Measurements from ENCODE around the gene MAGI2.

Gene MAGI2

GRCh38 chr7:78718212-78718611 is 735.3 kb downstream of the MAGI2 start:
- DNase-seq (ENCODE audit: low read depth), result no peak

GRCh38 chr7:78716876-78717275 is 736.6 kb downstream of the MAGI2 start:
- DNase-seq (ENCODE audit: low read depth), result no peak

- DNase-seq (ENCODE audit: low read depth), result no peak
Observed at GRCh38 chr7:78714356-78714755, 739.1 kb downstream of the MAGI2 start.

GRCh38 chr7:78712111-78712510 is 741.4 kb downstream of the MAGI2 start:
- no peak for DNase-seq (ENCODE audit: low read depth)

GRCh38 chr7:78709658-78710057 is 743.8 kb downstream of the MAGI2 start:
- DNase-seq (ENCODE audit: low read depth), result no peak

GRCh38 chr7:78704504-78704903 is 749.0 kb downstream of the MAGI2 start:
- no peak for DNase-seq (ENCODE audit: low read depth)

- no peak for DNase-seq (ENCODE audit: low read depth)
Observed at GRCh38 chr7:78703391-78703790, 750.1 kb downstream of the MAGI2 start.

- no peak for DNase-seq (ENCODE audit: low read depth)
Observed at GRCh38 chr7:78702770-78703169, 750.7 kb downstream of the MAGI2 start.

GRCh38 chr7:78695826-78696225 is 757.6 kb downstream of the MAGI2 start:
- DNase-seq (ENCODE audit: low read depth), result no peak

GRCh38 chr7:78691584-78691983 is 761.9 kb downstream of the MAGI2 start:
- no peak for DNase-seq (ENCODE audit: low read depth)

- DNase-seq (ENCODE audit: low read depth), result no peak
Observed at GRCh38 chr7:78690174-78690573, 763.3 kb downstream of the MAGI2 start.

- DNase-seq (ENCODE audit: low read depth), result no peak
Observed at GRCh38 chr7:78688376-78688775, 765.1 kb downstream of the MAGI2 start.

- DNase-seq (ENCODE audit: low read depth), result no peak
Observed at GRCh38 chr7:78686189-78686588, 767.3 kb downstream of the MAGI2 start.

- DNase-seq (ENCODE audit: low read depth), result no peak
Observed at GRCh38 chr7:78684201-78684600, 769.3 kb downstream of the MAGI2 start.

- no peak for DNase-seq (ENCODE audit: low read depth)
Observed at GRCh38 chr7:78683566-78683965, 769.9 kb downstream of the MAGI2 start.

GRCh38 chr7:78679112-78679876 is 774.2 kb downstream of the MAGI2 start:
- no peak for DNase-seq (ENCODE audit: low read depth)

- DNase-seq (ENCODE audit: low read depth), result no peak
Observed at GRCh38 chr7:78677391-78677790, 776.1 kb downstream of the MAGI2 start.

GRCh38 chr7:78675511-78675910 is 778.0 kb downstream of the MAGI2 start:
- no peak for DNase-seq (ENCODE audit: low read depth)

- DNase-seq (ENCODE audit: low read depth), result no peak
Observed at GRCh38 chr7:78673272-78673671, 780.2 kb downstream of the MAGI2 start.

- no peak for DNase-seq (ENCODE audit: low read depth)
Observed at GRCh38 chr7:78662939-78663338, 790.5 kb downstream of the MAGI2 start.

- DNase-seq (ENCODE audit: low read depth), result no peak
Observed at GRCh38 chr7:78649976-78650375, 803.5 kb downstream of the MAGI2 start.

- DNase-seq (ENCODE audit: low read depth), result no peak
Observed at GRCh38 chr7:78649236-78649635, 804.2 kb downstream of the MAGI2 start.

GRCh38 chr7:78642751-78643150 is 810.7 kb downstream of the MAGI2 start:
- no peak for DNase-seq (ENCODE audit: low read depth)

- no peak for DNase-seq (ENCODE audit: low read depth)
Observed at GRCh38 chr7:78638364-78638763, 815.1 kb downstream of the MAGI2 start.
